SKM-1 (cell line): ENCODE data around the gene ERBB4.

Experiments
- DNase-seq: peaks from one replicate; lab custom pipeline; 2025; ENCODE audit not compliant: unreplicated experiment; lab: John Stamatoyannopoulos, UW

The ERBB4 gene

DNA sequence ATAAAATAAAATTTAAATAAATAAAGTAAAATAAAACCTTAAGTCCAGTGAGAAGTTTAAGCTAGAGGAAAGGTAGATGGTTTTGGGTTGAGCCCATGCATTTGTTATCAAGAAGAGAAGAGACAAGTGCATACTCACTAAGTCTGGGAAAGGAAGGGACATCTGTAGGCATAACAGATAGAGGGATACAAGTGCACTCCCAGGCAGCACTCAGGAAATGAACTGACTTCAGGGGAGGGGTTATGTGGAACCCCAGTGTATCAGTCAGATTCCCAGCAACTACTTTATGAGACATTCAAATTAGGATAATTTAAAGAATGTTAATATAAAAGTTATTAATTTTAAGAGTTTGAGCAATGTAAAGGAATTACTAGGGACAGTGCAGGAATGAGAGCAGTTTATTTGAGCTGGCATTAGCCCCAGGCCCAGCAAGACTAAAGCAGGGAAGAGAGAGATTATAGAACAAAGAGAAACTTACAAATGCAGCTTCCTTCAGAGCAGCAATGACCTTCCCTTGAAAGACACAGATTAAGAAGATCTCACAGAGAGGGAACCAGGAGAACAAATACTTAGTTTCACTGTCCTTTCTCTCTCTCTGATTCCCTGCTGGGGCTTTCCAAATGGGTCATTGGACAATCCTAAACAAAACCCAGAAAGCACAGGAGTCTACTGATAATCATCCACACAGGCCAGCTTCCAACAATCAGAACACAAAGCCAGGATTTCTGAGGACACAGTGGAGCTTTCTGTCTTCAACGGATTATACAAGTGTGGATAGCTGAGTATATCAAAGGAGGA is 109.7 kb downstream of the ERBB4 start:
- DNase-seq = no peak

- DNase-seq = no peak
Observed at GRCh38 chr2:212427638-212428037, 111.0 kb downstream of the ERBB4 start.

GRCh38 chr2:212426637-212427412 is 111.8 kb downstream of the ERBB4 start:
- no peak for DNase-seq

DNA sequence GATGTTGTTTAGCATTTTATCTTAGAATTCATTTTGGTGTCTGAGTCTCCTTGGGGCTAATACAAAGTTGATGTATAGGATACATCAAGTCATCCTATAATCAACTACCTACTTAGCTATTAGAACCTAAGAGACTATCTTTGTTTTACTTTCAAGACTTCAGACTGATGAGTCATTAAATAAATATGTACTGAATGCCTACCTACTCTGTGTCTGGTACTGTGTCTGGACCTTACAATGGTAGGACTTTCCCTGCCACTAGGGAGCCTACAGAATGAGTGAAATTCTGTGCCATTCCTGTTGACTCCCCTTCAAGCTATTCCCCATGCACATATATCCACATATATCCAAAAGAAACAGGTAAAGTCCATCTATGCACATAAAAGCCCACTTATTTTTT is 114.5 kb downstream of the ERBB4 start:
- DNase-seq = no peak

GRCh38 chr2:212423089-212423488 is 115.5 kb downstream of the ERBB4 start:
- DNase-seq = no peak

- no peak for DNase-seq
Observed at GRCh38 chr2:212421556-212422334, 116.9 kb downstream of the ERBB4 start.

GRCh38 chr2:212416086-212416485 is 122.5 kb downstream of the ERBB4 start:
- DNase-seq = no peak

GRCh38 chr2:212414767-212415211 is 123.8 kb downstream of the ERBB4 start:
- DNase-seq = no peak

- DNase-seq = no peak
Observed at GRCh38 chr2:212409560-212409959, 129.0 kb downstream of the ERBB4 start.

- DNase-seq = no peak
Observed at GRCh38 chr2:212408524-212408923, 130.1 kb downstream of the ERBB4 start.

- no peak for DNase-seq
Observed at GRCh38 chr2:212406716-212407115, 131.9 kb downstream of the ERBB4 start.

GRCh38 chr2:212402316-212402715 is 136.3 kb downstream of the ERBB4 start:
- DNase-seq = no peak

GRCh38 chr2:212398316-212398715 is 140.3 kb downstream of the ERBB4 start:
- no peak for DNase-seq

DNA sequence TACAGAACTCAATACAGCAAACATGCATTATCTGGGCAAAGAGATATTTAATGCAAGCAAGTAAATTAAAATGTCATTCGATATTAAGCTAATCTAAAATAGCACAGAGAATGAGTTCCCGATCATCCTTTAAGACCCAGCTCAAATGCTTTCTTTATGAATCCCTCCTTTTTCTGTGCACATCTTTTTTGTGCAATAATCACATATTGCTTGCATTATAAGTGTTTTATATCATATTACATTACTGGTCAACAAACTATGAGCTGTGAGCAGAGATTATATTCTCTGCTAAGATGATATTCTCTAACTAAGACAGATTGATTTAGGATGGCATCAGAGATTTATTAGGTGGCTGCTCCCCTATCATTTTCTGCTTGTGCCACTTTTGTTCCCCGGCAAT is 146.1 kb downstream of the ERBB4 start:
- DNase-seq = no peak

DNA sequence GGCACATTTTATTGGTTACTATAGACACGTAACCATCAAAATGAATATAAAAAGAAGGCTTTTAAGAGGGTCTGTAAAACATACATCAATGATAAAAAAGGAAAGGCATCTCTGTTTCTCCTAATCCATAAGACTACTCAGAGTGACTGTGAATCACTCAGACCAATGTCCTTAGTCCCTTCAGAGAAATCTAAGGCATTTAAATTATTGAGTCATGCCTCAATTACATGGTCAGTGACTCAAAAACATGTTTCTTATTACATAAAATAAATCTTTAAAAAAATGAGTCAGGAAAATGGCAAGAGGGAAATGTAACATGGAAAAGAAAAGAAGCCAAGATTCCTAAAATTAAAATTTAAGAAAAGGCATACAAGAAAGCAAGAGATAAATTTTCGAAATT is 146.6 kb downstream of the ERBB4 start:
- no peak for DNase-seq

DNA sequence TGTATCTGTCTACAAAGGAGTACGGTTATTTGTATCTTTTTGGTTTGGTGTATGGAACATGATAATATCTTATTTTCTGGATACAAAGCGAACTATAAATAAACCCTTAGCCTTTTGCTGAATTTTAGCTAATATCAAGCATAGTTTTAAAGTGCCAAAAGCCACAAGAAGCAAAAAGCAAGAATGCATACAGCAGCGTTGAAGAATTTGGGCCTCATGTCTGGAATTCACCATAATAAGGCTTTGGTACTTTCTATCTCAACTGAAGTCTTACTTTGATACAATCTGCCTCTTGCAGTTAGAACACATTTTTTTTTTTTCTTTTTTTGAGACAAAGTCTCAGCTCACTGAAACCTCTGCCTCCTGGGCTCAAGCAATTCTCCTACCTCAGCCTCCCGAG is 151.5 kb downstream of the ERBB4 start:
- DNase-seq = no peak

DNA sequence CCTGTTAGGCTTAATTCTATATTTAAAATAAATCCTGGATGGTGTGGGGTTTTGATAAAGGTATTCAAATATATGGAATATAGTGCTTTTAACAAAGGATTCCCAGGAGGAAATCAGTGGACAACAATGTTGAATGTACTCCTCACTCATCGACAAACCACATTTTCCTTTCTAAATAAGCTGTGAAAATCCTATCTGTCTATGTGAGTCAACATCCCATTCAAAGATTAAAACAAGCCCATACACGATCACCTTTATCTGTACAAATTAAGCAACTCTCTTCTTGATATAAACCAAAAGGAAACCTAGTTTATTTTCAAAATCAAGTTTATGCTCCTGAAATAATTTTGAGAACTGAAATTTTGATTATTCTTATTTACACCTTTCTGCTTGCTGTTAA is 153.4 kb downstream of the ERBB4 start:
- no peak for DNase-seq

DNA sequence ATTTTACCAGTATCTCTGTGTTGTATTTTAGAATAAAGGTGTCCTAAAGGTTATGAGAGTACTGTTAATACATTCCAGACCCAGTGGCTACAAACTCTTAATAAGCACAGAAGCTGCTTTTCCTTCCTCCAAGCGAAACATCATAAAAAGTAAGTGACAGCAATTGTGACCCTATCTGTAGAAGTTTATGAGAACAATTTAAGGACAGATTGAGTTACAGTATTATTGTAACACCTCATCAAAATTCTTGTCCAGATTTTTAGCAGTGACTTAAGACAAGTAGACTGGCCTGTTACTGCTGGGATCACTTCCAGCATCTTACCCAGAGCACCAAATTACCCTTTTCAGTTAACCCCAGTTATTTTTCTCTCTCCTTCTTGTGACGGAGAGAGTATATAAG is 154.6 kb downstream of the ERBB4 start:
- DNase-seq = no peak

GRCh38 chr2:212381428-212382102 is 157.0 kb downstream of the ERBB4 start:
- no peak for DNase-seq

DNA sequence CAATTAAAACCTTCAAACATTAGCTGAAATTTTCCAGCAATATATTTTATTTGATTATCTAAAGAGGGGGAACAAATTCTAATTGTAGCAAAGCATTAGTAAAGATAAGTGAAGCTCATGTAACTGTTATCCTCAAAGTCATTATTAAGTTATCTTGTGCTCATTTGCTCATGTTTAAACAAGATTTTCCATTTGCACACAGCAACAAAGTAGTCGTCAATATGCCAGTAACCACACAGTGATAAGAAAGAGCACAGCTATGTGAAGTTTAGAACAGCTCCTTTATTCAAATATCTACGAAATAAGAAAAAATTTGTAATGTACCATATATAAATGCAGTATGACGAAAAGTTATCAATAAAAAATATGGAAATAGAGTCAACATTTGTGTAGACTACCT is 159.5 kb downstream of the ERBB4 start:
- no peak for DNase-seq

- no peak for DNase-seq
Observed at GRCh38 chr2:212367431-212367830, 171.2 kb downstream of the ERBB4 start.
